Duodenal mucosa (tissue), 2 donors: ENCODE results near the gene ETV6.
"Not testable (repeated sequence)": the region's sequence is repeated elsewhere in the genome, so short reads cannot be mapped to it uniquely, and the experiment has no call there.

Experiments
- H3K27ac ChIP-seq: one replicate; pipeline ENCODE4 v1.7.0; 2013; ENCODE audit warnings: low read depth, low read length
- H3K27me3 ChIP-seq, 2 donors: one replicate each; pipeline ENCODE4 v1.7.0; 2013; ENCODE audit warnings: low read length in 2 of 2, control low read depth in 1 of 2; ENCODE audit not compliant: insufficient read depth in 2 of 2, control insufficient read depth in 1 of 2
- H3K36me3 ChIP-seq, 2 donors: one replicate each; pipeline ENCODE4 v1.7.0; 2013; ENCODE audit warnings: low read length in 2 of 2, control low read depth in 1 of 2; ENCODE audit not compliant: insufficient read depth in 2 of 2, control insufficient read depth in 1 of 2
- H3K4me1 ChIP-seq, 2 donors: one replicate each; pipeline ENCODE4 v1.7.0; 2013; ENCODE audit warnings: low read length in 2 of 2, control low read depth in 1 of 2; ENCODE audit not compliant: insufficient read depth in 2 of 2, control insufficient read depth in 1 of 2
- H3K4me3 ChIP-seq, 2 donors: one replicate each; pipeline ENCODE4 v1.7.0; 2013; ENCODE audit warnings: low read length in 2 of 2, low read depth in 1 of 2
- H3K9ac ChIP-seq, 2 donors: one replicate each; pipeline ENCODE4 v1.7.0; 2013; ENCODE audit warnings: low read length in 2 of 2, low read depth in 1 of 2
- H3K9me3 ChIP-seq, 2 donors: one replicate each; pipeline ENCODE4 v1.7.0; 2013; ENCODE audit warnings: low read length in 2 of 2, control low read depth in 1 of 2; ENCODE audit not compliant: control insufficient read depth in 1 of 2

ETV6 gene

GRCh38 chr12:11624116-11624515, 25.4 kb upstream of the ETV6 start:
- no peak overlapping the region for H3K27ac ChIP-seq
- no peaks in the 10 kb centered on the region for H3K9me3 ChIP-seq
- H3K36me3 ChIP-seq: no peaks in the 10 kb centered on the region
- H3K4me1 ChIP-seq: no peaks in the 10 kb centered on the region
- H3K27me3 ChIP-seq: no peaks in the 10 kb centered on the region
- no peak overlapping the region for H3K9ac ChIP-seq
- no peak overlapping the region for H3K4me3 ChIP-seq

DNA sequence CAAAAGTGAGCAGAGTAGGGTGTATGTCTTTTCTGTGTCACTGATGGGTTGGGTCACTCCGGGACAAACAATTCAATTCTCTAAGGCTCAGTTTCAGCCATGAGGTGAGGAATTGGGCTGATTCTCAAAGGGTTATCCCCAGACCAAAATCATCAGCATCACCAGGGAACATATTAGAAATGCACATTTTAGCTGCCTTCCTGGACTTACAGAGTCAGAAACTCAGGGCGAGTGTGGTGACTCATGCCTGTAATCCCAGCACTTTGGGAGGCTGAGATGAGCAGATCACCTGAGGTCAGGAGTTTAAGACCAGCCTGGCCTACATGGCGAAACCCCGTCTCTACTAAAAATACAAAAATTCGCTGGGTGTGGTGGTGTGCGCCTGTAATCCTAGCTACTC, 21.8 kb upstream of the ETV6 start:
- not testable (repeated sequence) for H3K4me3 ChIP-seq, H3K36me3 ChIP-seq, H3K4me1 ChIP-seq, H3K27me3 ChIP-seq, H3K27ac ChIP-seq, H3K9ac ChIP-seq, H3K9me3 ChIP-seq

- Histone ChIP-seq H3K4me1 (no peaks in the 10 kb centered on the region), H3K27ac (no peak overlapping the region), H3K9me3 (no peaks in the 10 kb centered on the region), H3K4me3 (no peak overlapping the region), H3K36me3 (no peaks in the 10 kb centered on the region), H3K9ac (no peak overlapping the region), H3K27me3 (no peaks in the 10 kb centered on the region)
These were observed 21.1 kb upstream of the ETV6 start for GRCh38 chr12:11628353-11628752.

DNA sequence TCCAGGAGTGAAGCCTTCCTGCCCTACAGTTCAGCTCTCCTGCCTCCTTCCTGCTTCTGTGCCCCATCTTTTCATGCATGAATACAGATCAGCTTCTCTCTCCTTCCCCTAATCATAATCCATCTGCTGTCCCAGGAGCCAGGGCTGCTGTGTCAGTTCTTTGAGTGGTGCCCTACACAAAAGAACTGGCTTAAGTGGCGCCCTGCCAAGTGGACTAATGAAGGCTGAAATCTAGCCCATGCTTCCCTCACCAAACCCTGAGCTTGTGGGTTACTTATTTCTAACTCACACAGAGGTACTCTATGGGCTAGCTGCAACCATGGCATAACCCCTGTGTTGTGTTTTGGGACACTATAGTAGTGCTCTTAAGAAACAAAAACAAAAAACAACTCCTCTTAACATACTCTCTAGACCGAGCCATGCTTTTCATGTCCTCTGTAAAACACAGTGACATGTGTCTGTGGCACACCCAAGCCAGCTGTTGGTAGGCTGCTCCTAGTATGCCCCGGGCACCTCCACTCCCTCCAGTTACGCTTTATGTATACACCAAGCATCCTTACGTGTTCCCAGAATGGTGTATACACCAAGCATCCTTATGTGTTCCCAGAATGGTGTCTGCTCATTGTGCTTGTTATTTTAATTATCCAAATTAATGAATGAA, 19.3 kb upstream of the ETV6 start:
- no peak overlapping the region for H3K4me3 ChIP-seq

DNA sequence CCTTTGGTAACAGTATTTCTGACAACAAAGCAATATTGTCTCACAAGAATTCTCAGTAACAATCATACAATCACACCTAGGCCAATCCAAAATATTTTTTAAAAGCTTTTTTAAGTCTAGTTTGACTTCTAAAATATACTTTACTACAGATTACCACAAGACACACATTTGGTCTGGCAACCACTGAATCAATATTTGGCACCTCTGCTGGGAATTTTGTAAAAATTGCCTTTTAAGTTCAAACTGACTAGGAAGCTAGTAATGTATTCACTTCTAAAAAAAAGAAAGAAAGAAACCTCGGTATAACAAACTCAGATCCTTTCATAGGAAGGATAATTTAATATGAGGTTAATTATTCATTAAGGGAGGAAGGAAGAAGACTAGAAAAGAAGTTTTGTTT, 18.2 kb upstream of the ETV6 start:
- Histone ChIP-seq H3K27me3 (no peaks in the 10 kb centered on the region), H3K4me1 (no peaks in the 10 kb centered on the region)

More for the DNA sequence above, 19.3 kb upstream of the ETV6 start:
- H3K36me3 ChIP-seq: no peaks in the 10 kb centered on the region
- H3K9me3 ChIP-seq: no peaks in the 10 kb centered on the region
- H3K9ac ChIP-seq: no peak overlapping the region
- no peak overlapping the region for H3K27ac ChIP-seq
- H3K4me1 ChIP-seq: no peaks in the 10 kb centered on the region
- H3K27me3 ChIP-seq: no peaks in the 10 kb centered on the region

DNA sequence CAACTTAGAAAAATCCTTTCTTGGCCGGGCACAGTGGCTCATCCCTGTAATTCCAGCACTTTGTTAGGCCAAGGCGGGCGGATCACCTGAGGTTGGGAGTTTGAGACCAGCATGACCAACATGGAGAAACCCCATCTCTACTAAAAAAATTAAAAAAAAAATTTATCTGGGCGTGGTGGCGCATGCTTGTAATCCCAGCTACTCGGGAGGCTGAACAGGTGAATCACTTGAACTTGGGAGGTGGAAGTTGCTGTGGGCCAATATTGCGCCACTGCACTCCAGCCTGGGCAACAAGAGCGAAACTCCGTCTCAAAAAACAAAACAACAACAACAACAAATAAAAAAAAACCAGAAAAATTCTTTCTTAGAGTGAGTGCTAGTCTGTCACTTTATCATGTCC, 17.6 kb upstream of the ETV6 start:
- not testable (repeated sequence) for H3K36me3 ChIP-seq, H3K9ac ChIP-seq, H3K27me3 ChIP-seq, H3K4me3 ChIP-seq, H3K4me1 ChIP-seq, H3K9me3 ChIP-seq, H3K27ac ChIP-seq

More for the DNA sequence above, 18.2 kb upstream of the ETV6 start:
- no peak overlapping the region for H3K27ac ChIP-seq
- no peaks in the 10 kb centered on the region for H3K36me3 ChIP-seq
- H3K9me3 ChIP-seq: no peaks in the 10 kb centered on the region
- no peak overlapping the region for H3K9ac ChIP-seq
- H3K4me3 ChIP-seq: no peak overlapping the region

- H3K36me3 ChIP-seq: no peaks in the 10 kb centered on the region
- no peak overlapping the region for H3K4me3 ChIP-seq
- H3K27me3 ChIP-seq: no peaks in the 10 kb centered on the region
- H3K27ac ChIP-seq: no peak overlapping the region
- H3K9ac ChIP-seq: no peak overlapping the region
- no peaks in the 10 kb centered on the region for H3K4me1 ChIP-seq
- no peaks in the 10 kb centered on the region for H3K9me3 ChIP-seq
These were observed 15.5 kb upstream of the ETV6 start for GRCh38 chr12:11633968-11634367.

DNA sequence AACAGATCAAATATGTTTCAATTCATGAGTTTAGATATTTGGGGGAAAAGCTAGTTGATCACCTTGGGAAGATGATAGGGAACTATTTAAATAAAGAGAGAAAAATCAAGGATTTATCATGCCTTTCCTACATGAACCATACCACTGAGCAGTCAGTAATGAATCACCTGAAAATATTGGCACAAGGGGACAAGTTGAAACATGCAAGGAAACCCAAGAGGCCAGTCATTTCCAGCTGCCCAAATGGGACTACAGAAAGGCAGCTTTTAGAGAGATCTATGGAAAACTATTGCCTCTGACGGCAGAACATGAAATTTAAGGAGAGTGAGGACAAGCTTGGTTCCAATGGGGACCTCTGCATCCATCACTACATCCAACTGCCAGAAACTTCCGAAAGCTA, 14.1 kb upstream of the ETV6 start:
- H3K9me3 ChIP-seq: no peaks in the 10 kb centered on the region
- no peaks in the 10 kb centered on the region for H3K36me3 ChIP-seq
- no peaks in the 10 kb centered on the region for H3K27me3 ChIP-seq
- H3K4me1 ChIP-seq: no peaks in the 10 kb centered on the region
- H3K9ac ChIP-seq: no peak overlapping the region
- H3K27ac ChIP-seq: no peak overlapping the region
- no peak overlapping the region for H3K4me3 ChIP-seq

DNA sequence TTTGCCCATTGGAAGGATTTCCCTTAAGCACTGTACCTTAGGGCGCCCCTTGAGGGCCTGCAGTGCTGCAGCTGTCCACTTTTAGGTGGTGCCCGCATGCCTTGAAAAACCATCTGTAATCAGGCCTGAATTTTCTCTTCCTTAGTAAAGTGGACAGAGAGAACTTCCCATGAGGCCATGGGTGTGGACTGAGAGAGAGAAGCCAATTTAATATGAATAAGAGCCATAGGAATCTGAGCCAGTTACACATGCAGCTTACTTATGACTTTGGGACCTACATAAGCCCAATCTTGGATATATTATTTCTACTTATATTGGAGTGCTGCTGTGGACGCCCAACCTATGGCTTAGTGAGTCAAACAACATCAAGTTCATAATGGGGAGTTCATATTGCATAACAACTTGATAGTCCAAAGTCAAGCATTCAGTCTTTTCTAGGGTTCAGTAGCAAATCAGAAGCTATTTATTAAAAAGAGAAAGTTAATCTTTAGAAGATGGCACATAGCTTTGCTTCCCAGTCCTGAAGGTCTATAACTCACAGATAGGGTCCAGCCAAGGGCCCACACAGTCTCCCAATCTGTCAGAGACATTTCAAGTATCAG, 11.1 kb upstream of the ETV6 start:
- Histone ChIP-seq H3K9ac (no peak overlapping the region), H3K9me3 (no peaks in the 10 kb centered on the region), H3K4me1 (no peaks in the 10 kb centered on the region), H3K27me3 (no peaks in the 10 kb centered on the region), H3K27ac (no peak overlapping the region), H3K4me3 (no peak overlapping the region), H3K36me3 (no peaks in the 10 kb centered on the region)

GRCh38 chr12:11639454-11639853, 10.0 kb upstream of the ETV6 start:
- Histone ChIP-seq H3K9ac (no peak overlapping the region), H3K36me3 (no peaks in the 10 kb centered on the region), H3K4me3 (no peak overlapping the region), H3K27ac (no peak overlapping the region), H3K9me3 (no peaks in the 10 kb centered on the region), H3K27me3 (no peaks in the 10 kb centered on the region), H3K4me1 (no peaks in the 10 kb centered on the region)
